T-helper 2 cell treated with Interferon-gamma antibody and Interleukin-4, amounts not matched to agents 100 ng/mL and 5 ng/mL, for 36 hours (primary cell): ENCODE measurements around the gene PWP2. TPM values are rescaled to one million over a fixed set of nuclear protein-coding genes. Genes with fewer than 3 reads are reported as not detected.
"Not testable (repeated sequence)": the region's sequence is repeated elsewhere in the genome, so short reads cannot be mapped to it uniquely, and the experiment has no call there.

Experiments
- intact Hi-C: fragments of 100-400 bp; cut with micrococcal nuclease; formaldehyde crosslinking; loops from one replicate; pipeline ENCODE4 v1.15.1; 2023
- total RNA-seq: library from RNA; stranded (reverse); gene quantifications from 2 replicates; pipeline ENCODE4 v1.2.3, GENCODE V29; 2022

The PWP2 gene
- total RNA-seq: 4.7 and 5.1 TPM in 2 replicates

- intact Hi-C loops: not testable (repeated sequence)
Measured at GRCh38 chr21:44107026-44107501, at the start of gene PWP2. Gene PWP2, plus strand, starts transcription at chr21:44107399. Its CDS starts 18 bp downstream, at chr21:44107417.

DNA sequence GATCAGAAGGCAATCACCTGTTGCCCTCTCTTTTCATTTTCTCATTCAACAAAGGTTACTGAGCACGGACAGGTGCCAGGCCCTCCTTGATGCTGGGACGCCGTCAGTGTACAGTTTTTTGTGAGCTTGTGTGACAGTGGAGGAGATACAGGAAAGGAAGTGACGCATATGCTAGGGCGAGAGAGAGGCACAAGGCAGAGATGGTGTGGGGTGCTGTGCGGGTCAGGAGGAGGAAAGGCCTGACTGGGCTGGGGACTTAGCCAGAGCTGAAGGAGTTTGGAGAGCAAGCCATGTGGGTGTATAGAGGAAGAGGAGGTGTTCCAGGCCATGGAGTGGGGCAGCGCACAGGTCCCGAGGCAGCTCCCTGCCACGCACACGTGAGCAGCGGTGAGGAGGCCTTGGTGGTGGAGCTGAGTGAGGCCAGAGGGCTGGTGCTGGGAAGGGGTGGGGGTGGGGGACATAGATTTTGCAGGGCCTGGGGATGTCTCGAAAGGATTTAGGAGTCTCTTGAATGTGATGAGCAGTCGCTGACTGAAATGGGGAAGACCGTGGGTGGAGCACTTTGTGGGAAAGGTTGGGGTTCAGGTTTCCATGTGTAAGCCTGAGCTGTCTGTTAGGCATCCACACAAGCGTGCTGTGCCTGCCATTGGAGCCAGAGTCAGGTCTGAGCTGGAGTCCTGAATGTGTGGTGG is 49.1 kb upstream of the PWP2 start:
- intact Hi-C loops: no loop called here

- intact Hi-C loops: no loop called here
Measured at GRCh38 chr21:44058652-44058964, 48.6 kb upstream of the PWP2 start.

GRCh38 chr21:44058981-44059380 is 48.2 kb upstream of the PWP2 start:
- intact Hi-C loops: no loop called here

DNA sequence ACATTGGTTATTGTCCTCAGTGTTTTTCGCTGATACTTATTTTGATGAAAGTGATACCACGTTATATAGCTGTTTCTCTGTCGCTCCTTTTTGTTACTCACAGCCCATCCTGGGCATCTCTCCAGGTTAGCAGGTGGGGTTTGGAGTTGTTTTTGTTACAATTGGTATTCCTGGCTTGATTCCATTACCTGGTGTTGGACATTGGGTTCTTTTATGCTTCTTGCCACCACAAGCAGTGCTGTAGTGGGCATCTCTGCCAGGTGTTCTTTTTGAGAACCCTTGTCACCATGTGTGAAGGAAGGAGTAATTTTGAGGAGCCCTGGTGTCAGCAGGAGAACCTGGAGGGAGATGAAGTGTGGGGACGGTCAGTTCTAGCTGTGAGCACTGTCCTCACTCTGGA is 47.5 kb upstream of the PWP2 start:
- intact Hi-C loops: no loop called here

- intact Hi-C loops: no loop called here
Measured at GRCh38 chr21:44062380-44062779, 44.8 kb upstream of the PWP2 start.

GRCh38 chr21:44063151-44063912 is 43.9 kb upstream of the PWP2 start:
- intact Hi-C loops: no loop called here

DNA sequence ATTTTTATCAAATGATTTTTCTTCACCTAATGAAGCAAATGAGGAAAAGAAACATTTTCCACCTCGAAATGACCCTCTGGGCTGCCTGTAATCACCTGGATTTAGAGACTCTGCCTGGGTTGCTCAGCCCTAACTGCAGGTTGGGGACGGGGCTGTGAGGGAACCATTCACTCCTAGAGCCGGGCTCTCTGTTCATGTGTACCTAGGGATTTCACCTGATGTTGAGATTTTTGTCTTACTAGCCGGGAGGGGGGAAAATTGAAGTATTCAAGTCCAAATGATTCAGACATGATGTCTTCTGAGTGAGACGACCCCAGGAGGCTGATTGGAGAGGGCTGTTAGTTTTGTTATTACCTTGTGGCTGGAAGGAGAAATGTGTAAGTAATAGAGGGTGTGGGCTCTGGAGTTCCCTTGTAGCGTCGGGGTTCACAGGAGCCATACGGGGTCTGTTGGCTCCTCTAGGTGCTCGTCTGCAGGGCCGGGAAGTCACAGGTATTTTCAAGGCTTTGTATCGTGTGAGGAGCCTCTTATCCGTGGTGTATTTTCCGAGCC is 42.3 kb upstream of the PWP2 start:
- intact Hi-C loops: loop anchor here (1.0 to 2.0 kb wide), 2 partner anchors 18 to 55 kb away; no protein-coding TSS in a partner anchor

- intact Hi-C loops: loop anchor here (1.0 to 2.0 kb wide), 2 partner anchors 17 to 55 kb away; no protein-coding TSS in a partner anchor
Measured at GRCh38 chr21:44065428-44065827, 41.8 kb upstream of the PWP2 start.

GRCh38 chr21:44066116-44066515 is 41.1 kb upstream of the PWP2 start:
- intact Hi-C loops: no loop called here

DNA sequence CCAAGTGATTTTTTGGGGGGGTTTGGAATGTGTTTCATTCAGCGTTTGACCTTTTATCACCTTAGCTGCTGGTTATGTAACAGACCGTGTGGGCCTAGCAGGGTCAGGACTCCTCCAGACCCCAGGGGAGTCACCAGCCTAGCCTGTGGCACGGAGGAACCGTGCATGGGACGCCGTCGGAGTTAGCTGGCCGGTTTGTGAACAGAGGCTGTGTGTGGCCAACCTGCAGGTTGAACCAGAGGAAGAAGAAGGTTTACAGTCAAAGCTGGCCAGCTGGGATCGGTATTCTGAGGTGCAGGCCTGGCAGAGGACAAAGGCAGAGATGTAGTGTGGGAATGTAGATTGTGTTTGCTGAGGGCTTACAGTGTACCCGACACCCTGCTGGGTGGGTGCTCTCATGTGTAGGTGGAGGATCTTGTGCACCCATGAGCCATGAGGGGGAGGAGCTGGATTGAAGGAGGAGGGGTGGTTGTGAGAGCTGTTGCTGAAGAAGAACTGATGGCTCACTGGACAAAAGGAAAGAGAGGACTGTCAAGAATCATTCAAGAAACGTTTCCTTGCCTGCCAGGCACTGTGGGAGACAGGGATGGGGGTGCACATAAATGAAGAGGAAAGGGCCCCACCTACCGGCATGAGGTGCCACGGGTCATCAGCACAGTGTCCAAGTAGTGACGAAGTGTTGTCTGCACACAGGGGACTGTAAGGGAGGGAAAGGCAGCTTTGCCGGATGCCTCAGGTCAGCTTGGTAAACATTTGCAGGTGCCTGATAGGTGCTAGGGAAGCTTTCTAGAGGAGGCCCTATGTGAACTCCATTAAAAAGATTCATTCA is 40.0 kb upstream of the PWP2 start:
- intact Hi-C loops: no loop called here

DNA sequence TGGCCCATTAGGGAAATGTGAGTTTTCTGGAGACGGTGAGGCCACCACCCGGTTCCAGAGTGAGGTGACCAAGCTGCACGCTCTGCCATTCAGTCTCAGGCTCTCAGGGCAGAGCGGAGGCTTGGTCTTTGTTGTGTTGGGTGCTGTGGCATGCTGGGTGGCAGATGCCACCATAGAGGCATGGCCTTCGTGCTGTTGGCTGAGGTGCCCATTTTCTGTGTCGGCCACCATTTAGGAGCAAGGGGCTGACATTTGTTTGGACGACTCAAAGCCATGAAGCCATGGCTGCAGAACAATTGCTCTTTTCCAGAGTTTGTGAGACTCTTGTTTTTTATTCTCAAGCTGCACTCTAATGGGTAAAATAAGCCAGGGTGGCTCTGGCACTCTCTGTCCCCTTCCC is 36.8 kb upstream of the PWP2 start:
- intact Hi-C loops: no loop called here

DNA sequence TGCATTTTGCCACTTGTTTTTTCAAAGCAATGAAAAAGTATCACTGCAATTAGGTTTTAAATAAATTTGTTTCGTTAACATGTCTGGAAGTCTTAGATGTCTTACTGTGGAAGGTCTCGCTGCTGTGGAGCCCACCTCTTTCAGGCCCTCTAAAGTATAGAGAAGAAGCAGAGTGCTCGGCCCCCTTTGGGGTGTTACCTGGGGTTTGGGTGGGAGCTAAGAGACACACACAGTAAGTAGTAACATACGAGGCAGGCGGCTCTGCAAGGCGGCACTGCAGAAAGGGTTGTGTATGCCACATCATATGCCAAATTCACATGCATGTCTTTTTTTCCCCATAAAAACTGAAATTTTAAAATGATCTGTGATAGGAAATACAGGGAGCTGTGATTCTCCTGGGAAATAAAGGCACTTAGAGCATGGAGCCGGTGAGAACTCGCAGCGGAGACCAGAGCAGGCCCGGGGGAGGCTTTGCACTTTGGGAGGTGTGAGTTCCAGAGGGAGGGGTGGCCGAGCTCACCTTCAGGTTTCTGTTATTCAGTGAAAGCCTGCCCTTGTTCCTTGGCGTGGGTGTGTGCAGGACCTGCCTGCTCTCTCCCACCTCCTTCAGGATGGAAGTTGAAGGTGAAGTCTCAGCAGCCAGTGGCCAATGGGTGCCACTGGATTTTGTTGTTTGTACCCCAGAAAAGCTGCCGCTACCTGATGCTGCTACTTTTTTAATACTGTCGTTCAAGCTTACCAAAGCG is 35.7 kb upstream of the PWP2 start:
- intact Hi-C loops: no loop called here

DNA sequence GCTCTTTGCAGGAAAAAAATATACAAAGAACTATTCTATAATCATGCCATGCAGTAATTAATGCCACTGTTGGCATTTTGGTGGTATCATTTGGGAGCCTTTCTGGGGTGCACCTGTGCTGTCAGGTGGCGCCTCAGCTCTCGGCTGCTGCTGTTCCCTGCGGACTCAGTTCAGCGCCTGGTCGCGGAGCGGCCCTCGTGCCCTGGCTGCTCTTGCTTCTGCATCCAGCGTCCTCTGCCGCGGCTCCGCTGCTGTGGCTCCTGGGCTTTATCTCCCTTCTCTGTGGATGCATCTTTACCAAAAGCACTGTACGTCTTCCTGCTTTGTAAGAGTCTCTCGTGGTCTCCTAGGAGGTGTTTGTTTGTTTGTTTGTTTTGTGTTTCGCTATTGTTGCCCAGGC is 35.1 kb upstream of the PWP2 start:
- intact Hi-C loops: no loop called here

- intact Hi-C loops: no loop called here
Measured at GRCh38 chr21:44074315-44074958, 32.8 kb upstream of the PWP2 start.

DNA sequence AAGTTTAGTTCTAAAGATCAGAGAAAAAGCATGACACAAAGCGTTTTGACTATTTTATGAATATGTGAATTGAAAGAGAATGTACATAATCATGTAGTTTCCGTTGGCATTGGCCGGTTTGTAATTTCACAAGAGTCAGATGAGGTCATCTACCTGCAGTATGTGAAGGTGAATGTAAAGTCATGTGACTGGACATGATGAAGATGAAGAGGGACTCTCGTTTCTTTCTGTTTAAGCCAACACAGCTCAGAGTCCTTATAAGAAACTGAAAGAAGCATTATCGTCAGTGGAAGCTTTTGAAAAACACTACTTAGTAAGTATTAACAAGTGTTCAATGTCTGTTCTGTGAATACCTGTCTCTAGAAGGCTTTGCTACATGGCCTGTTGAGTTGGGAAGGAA is 30.9 kb upstream of the PWP2 start:
- intact Hi-C loops: no loop called here

- intact Hi-C loops: no loop called here
Measured at GRCh38 chr21:44078411-44078981, 28.7 kb upstream of the PWP2 start.

DNA sequence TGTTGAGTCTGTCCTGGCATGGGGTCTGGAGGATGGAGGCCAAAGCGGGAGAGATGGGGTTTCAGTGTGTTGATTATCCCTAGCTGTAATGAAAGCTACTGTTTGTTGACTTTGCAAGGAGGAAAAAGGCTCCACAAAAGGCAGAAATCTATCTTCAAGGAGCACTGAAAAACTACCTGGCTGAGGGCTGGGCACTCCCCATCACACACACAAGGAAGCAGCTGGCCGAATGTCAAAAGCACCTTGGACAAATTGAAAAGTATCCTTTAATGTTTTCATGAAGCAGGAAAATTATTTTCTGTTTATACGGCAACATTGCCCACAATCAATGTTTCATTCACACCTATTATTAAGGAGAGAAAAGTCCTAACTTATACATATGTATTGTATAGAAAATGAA is 27.8 kb upstream of the PWP2 start:
- intact Hi-C loops: no loop called here

GRCh38 chr21:44079846-44080245 is 27.4 kb upstream of the PWP2 start:
- intact Hi-C loops: no loop called here
